ENCODE data around the gene CATSPERE.
A peak's percentile ranks its signal among the peaks of the same experiment; 100 is the strongest.
"Not testable (repeated sequence)": the region's sequence is repeated elsewhere in the genome, so short reads cannot be mapped to it uniquely, and the experiment has no call there.

Gene CATSPERE

GRCh38 chr1:244448279-244449036 is 12.6 kb upstream of the CATSPERE start:
- no peak for DNase-seq

DNA sequence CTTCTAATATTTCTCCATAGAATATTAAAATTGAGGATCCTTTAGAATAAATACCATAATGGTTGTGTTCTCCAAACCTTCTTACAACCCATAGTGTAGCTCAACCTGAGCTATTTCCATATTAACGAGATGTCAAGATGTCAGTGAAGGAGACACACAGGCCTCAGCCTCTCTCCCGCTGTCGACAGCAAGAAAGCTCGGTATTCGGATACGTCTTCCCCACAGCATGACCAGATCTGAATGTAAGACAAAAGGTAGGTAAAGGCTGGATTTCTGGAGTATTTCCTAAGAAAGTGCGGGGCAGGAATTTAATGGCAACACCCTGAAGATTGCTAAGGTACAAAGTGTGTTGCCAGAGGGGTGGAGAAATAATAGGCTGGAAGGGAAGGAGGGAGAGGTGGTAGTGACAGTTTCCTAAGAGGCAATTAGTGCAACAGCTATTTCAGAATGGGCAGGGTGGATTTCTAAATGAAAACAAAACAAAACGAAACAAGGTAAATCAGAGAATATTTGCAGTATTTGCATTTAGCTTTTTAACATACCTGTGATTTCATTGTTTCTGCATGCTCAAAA is 11.1 kb upstream of the CATSPERE start:
- DNase-seq: no peak

DNA sequence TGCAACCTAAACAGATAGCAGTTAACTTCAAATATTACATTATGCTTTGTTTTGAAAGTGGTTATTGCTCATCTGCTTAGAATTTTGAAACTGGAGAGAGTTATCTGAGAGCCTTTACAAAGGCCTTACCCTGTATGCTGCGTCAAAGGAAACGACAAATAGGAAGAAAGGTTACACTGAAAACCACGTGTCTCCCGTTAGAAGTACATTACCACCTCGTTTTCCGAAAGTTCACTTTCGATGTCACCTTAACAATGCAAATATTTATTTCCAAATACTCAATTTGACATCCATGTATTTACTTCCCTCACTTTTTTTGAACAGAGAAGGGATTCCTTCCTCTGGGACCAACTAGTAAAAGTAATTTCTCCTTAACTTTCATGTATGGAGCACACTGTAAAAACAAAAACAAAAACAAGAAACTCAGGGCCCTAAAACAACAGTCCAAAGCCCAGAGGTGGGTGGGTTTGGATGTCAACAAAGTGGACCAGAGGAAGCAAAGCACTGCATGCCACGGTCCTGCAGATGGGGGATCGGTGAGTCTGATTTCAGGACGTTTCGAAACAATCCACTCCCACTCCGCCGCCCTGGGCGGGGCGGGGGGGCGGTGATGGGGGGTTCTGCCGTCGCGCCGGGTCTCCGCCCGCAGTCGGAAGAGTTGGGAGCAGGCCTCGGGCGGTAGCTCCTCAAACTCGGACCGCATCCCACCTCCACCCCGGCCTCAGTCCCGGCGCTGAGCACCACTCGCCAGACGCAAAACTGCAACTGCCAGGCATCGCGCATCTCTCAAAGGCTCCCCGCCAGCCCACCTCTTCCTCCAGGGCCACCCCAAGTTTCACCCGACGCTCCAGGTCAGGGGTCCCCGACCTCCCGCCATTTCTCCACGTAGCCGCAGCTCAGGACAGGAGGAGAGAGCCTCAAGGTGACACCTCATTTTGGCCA is 10.2 kb upstream of the CATSPERE start:
- peak; percentile 58 for DNase-seq

DNA sequence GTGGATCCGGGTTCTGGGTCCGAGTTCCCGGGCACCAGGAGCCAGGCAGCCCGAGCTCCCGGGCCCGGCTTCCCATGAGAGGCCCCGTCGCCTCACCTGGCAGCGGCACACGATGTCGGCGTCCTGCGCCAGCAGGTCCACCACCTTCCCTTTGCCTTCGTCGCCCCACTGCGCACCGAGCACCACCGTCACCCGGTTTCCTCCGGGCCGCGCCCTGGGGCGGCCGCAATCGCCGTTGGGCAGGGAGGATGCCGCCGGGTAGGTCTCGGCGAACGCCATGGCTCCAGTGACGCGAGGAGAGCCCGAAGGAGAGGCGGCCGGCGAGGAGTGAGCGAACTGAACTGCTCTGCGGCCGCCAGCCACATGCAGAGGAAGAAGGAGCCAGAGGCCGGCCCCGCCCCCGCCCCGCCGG is 9.5 kb upstream of the CATSPERE start, which contains the start of gene ADSS2:
ADSS2 (minus strand) TSS at position 371 of the 412 bp plus-strand sequence; CDS start at position 279, 92 bp downstream.
- no peak for DNase-seq

- peak; percentile 100 for DNase-seq
Measured at GRCh38 chr1:244451951-244452795, 8.9 kb upstream of the CATSPERE start.

DNA sequence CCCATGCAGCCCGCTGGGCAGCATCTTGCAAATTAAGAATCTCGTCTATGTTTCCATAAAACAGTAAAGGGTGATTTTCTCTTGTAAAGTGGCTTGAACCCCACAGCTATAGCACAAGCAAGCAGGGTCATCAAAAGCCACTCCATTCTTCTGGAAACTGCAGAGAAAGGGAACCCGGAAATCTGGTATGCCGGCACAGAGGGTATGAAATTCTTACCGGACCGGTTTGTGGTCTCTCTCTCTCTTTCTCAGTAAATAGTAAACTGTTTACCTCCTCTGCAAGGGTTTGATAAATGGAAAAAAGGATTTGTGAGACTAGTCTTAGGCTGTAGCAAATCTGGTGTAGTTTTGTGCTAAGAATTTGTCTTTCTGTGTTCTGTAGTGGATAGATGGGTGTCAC is 6.7 kb upstream of the CATSPERE start:
- no peak for DNase-seq

DNA sequence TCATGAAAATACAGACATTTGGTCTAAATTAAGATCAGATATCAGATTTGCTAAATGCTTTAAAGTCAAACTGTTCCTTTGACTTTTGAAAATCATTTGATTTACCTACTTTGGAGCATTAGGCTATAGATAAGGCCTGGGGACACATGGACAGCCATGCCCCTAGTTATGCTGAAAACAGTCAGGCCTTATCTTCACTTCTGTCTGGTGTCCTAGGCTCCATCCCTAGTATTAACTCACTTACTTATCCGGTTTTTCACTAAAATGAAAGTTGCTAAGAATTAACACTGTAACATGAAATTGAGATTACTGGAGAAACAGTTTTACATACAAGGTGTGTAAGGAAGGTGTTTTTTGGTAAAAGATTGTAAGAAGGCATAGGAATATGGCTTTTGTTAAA is 4.5 kb upstream of the CATSPERE start:
- DNase-seq: no peak

DNA sequence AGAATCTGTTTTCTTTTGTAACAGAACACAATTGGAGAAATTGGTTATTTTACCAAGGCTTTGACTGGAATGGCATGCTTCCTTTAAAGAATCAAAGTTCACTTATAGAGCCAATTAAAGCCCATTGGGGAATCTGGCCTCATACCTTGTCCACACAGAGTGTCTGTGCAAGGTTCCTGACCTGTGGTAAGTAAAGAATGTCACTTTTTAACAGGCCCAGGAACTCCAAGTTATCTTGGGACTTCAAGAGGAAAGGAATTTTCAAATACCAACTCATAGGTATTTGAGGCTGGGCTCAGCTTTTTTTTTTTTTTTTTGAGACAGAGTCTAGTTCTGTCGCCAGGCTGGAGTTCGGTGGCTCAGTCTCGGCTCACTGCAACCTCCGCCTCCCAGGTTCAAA is 2.3 kb upstream of the CATSPERE start:
- no peak for DNase-seq

DNA sequence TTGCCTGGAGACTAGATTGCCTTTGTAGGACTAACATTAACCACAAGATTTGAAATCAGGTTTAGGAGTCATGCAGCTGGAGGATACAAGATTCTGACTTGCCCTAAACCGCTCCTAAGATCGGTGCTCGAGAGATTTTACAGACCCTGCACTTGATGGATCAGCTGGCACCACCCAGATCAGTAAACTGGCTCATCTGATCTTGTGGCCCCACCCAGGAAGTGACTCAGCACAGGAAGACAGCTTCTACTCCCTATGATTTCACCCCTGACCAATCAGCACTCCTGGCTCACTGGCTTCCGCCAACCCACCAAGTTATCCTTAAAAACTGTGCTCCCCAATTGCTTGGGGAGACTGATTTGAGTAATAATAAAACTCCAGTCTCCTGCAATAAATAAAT is 876 bp upstream of the CATSPERE start:
- peak; percentile 18 for DNase-seq

DNA sequence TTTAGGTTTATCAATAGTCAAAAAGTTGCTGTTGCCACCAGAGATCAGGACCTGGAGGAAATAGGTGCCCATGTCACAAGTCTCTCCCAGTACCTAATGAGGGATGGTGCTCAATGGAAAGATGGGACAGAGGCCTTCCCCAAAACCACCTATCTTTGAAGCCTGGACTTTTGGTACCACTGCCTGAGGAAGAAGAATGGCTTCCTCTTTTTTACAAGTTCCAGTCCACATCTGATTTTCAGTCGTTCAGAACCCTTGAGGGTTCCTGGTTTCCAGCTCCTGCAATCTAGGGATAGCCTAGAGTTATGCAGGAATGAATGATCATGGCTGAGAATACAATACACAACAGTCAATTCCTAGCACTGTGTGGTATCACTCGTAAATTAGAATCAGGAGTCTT is 5.7 kb downstream of the CATSPERE start:
- no peak for DNase-seq

- no peak for DNase-seq
Measured at GRCh38 chr1:244473059-244473605, 12.1 kb downstream of the CATSPERE start.

GRCh38 chr1:244484971-244485370 is 23.9 kb downstream of the CATSPERE start:
- DNase-seq: not testable (repeated sequence)

- no peak for DNase-seq
Measured at GRCh38 chr1:244494653-244495052, 33.6 kb downstream of the CATSPERE start.

GRCh38 chr1:244496186-244496585 is 35.1 kb downstream of the CATSPERE start:
- DNase-seq: no peak

DNA sequence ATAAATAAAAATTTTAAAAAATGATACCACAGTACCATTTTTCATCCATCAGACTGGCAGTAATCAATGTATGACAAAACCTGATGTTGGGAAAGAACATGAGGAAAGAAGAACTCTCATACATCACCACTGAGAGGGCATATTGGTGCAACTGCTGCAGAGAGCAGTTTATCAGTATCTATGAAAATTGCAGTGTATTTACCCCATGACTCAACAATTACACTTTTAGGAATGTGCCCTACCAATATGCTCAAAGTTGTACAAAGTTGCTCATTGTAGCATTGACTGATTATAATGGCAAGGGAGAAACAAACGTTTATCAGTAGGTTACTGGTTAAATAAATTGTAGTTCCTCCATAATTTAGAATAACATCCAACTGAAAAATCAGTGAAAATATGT is 36.7 kb downstream of the CATSPERE start:
- DNase-seq: no peak

DNA sequence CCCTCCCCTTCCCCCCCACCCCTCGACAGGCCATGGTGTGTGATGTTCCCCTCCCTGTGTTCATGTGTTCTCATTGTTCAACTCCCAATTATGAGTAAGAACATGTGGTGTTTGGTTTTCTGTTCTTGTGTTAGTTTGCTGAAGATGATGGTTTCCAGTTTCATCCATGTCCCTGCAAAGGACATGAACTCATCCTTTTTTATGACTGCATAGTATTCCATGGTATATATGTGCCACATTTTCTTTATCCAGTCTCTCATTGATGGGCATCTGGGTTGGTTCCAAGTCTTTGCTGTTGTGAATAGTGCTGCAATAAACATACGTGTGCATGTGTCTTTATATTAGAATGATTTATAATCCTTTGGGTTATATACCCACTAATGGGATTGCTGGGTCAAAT is 38.4 kb downstream of the CATSPERE start:
- not testable (repeated sequence) for DNase-seq

DNA sequence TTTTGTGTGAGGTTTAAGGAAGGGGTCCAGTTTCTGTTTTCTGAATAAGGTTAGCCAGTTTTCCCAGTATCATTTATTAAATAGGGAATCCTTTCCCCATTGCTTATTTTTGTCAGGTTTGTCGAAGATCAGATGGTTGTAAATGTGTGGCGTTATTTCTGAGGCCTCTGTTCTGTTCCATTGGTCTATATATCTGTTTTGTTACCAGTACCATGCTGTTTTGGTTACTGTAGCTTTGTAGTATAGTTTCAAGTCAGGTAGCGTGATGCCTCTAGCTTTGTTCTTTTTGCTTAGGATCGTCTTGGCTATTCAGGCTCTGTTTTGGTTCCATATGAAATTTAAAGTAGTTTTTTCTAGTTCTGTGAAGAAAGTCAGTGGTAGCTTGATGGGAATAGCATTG is 39.4 kb downstream of the CATSPERE start:
- DNase-seq: not testable (repeated sequence)

DNA sequence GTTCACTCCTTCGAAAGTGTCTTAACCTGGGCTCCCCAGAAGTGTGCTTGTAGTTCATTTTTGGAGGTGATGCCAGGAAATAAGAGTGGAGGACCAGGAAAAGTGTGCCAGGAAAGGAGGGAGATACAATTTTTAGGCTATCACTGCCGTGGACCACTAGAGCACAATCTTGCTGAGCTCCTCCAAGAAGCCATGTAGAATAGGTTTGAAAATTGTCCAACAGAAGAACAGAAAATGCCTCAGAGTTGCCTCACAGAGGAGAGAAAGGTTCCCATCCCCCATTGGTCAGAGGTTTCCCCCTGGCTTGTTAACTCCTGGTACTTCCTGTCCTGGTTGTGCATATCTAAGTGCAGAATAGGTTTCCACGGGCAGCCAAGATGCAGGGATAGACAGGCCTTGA is 41.6 kb downstream of the CATSPERE start:
- DNase-seq: no peak

DNA sequence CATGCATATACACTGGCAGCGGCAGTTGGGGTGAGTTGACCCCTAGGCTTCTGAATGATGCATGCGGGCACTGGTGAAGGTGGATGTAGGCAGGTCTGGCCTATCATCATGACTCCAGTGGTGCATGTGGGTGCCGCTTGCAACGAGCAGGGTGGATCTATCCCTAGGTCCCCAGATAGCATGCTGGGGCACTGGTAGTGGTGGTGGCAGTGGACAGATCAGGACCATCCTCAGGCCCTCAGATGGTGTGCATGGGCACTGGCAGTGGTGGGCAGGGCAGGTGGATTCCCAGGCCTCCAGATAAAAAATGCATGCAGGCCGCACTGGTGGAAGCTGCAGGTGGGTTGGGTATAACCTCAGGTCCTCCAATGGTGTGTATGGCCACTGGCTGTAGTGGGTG is 52.4 kb downstream of the CATSPERE start:
- no peak for DNase-seq

DNA sequence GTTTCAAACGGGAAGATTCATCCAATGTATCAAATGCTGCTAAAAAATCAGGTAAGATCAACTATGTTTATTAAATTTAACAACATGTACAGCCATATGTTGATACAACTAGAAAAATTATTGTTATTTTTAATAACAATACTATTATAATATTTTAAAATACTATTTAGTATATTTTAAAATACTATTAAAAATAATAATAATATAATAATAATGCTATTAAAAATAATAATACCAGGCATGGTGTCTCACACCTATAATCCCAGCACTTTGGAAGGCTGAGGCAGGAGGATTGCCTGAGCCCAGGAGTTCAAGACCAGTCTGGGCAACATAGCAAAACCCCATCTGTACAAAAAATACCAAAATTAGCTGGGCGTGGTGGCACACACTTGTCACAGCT is 54.6 kb downstream of the CATSPERE start:
- no peak for DNase-seq

DNA sequence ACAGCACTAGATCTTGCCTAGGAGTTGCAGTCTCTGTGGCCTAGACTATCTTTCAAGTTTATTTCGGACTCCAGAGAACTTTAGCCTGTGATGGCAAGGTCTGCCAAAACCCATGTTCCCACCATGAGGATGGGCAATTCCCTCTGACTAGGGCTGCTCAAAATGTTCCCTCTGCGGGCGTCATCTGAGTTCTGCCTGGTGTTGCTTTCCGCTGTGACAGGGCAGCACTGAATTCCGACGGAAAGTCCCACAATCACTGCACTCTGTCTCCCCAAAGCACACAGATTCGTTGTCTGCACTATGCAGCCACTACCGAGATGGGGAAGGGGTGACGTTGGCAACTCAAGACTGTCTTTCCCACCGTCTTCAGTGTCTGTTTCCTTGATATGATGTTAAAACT is 75.2 kb downstream of the CATSPERE start:
- DNase-seq: no peak

DNA sequence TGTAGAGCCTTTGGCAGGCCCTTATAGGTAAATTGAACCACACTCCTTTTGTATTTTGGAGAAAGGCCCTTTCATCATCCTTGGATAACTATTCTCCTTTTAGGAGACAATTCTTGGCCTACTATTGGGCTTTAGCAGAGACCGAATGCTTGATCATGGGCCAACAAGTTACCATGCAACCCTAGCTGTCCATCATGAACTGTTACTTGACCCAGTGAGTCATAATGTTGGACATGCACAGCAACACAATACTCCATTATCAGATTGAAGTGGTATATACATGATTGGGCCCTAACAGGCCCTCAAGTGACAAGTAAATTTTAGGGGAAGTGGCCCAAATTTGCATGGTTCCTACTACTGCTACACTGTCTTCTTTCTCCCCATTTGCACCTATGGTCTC is 84.4 kb downstream of the CATSPERE start:
- no peak for DNase-seq
